Stimulated activated naive CD4-positive, alpha-beta T cell treated with Interleukin-2 at 50 U/mL for 16 hours (primary cell): Measurements from ENCODE around the gene RAB40C.

Experiments used
- DNase-seq: peaks from one replicate; lab custom pipeline; 2025; lab: John Stamatoyannopoulos, UW

Gene RAB40C

GRCh38 chr16:647173-647902 is 57.5 kb downstream of the RAB40C start:
- no peak for DNase-seq

- DNase-seq = peak; percentile 46
Observed at GRCh38 chr16:648071-648780, 58.4 kb downstream of the RAB40C start.

- peak; percentile 91 for DNase-seq
Observed at GRCh38 chr16:648781-649589, 59.1 kb downstream of the RAB40C start, which contains the start of gene WDR90. Gene WDR90, plus strand, starts transcription at chr16:649365. Its CDS starts 52 bp downstream, at chr16:649417.

GRCh38 chr16:649631-650030 is 59.8 kb downstream of the RAB40C start:
- no peak for DNase-seq

- no peak for DNase-seq
Observed at GRCh38 chr16:651844-652243, 62.0 kb downstream of the RAB40C start.

GRCh38 chr16:652454-653305 is 62.8 kb downstream of the RAB40C start:
- DNase-seq = no peak

GRCh38 chr16:654034-654433 is 64.2 kb downstream of the RAB40C start:
- no peak for DNase-seq

GRCh38 chr16:657487-657886 is 67.6 kb downstream of the RAB40C start:
- no peak for DNase-seq

GRCh38 chr16:658679-659571 is 69.1 kb downstream of the RAB40C start:
- no peak for DNase-seq

- DNase-seq = no peak
Observed at GRCh38 chr16:659618-660017, 69.8 kb downstream of the RAB40C start.

GRCh38 chr16:660132-660458 is 70.2 kb downstream of the RAB40C start:
- no peak for DNase-seq

- peak; percentile 69 for DNase-seq
Observed at GRCh38 chr16:660459-661183, 70.8 kb downstream of the RAB40C start.

GRCh38 chr16:661184-661821 is 71.4 kb downstream of the RAB40C start:
- no peak for DNase-seq

GRCh38 chr16:662095-662494 is 72.2 kb downstream of the RAB40C start:
- DNase-seq = no peak

GRCh38 chr16:662597-662996 is 72.7 kb downstream of the RAB40C start:
- no peak for DNase-seq

GRCh38 chr16:666572-666971 is 76.7 kb downstream of the RAB40C start:
- no peak for DNase-seq

GRCh38 chr16:667113-667779 is 77.4 kb downstream of the RAB40C start:
- DNase-seq = no peak

GRCh38 chr16:667780-668518 is 78.1 kb downstream of the RAB40C start, which contains the start of gene RHOT2:
Gene RHOT2, plus strand, starts transcription at chr16:668132. Its CDS starts 68 bp downstream, at chr16:668200.
- DNase-seq = peak; percentile 92
